ENCODE data around the gene LILRB2.
"Not testable (repeated sequence)": the region's sequence is repeated elsewhere in the genome, so short reads cannot be mapped to it uniquely, and the experiment has no call there.

Gene LILRB2

DNA sequence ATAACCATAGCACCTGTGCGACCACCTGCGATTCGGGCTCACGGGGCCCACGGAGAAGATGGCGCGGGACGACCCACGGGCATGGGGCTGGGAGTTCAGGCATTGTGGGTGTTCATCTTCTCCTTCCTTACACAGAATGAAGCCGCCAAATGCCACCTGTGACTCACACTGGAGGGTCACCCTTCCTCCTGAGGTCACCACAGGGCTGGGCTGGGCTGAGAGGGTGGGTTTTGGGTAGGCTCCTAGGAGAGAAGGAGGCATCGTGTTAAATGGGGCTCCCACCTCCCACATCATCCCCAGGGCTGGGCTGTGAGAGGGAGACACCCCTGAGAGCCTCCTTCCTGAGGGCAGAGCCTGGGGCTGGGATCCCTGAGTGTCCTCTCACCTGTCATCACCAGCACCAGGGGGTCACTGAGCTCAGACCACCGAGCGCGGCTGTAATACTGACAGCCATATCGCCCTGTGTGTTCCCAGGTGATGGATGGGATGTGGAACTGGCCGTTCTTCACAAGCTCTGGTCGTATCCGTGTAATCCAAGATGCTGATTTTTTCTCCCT, 1.4 kb downstream of the LILRB2 start:
- TF ChIP-seq, protein P1, sequence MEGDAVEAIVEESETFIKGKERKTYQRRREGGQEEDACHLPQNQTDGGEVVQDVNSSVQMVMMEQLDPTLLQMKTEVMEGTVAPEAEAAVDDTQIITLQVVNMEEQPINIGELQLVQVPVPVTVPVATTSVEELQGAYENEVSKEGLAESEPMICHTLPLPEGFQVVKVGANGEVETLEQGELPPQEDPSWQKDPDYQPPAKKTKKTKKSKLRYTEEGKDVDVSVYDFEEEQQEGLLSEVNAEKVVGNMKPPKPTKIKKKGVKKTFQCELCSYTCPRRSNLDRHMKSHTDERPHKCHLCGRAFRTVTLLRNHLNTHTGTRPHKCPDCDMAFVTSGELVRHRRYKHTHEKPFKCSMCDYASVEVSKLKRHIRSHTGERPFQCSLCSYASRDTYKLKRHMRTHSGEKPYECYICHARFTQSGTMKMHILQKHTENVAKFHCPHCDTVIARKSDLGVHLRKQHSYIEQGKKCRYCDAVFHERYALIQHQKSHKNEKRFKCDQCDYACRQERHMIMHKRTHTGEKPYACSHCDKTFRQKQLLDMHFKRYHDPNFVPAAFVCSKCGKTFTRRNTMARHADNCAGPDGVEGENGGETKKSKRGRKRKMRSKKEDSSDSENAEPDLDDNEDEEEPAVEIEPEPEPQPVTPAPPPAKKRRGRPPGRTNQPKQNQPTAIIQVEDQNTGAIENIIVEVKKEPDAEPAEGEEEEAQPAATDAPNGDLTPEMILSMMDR (IDR thresholded peaks at IDR 0.05; ENCODE audit: low read depth, low read length) = no peak
- Histone ChIP-seq H3K9me3 (no peaks in the 10 kb centered on the region), H3K4me3 (ENCODE audit: low read depth, low read length) (no peak overlapping the region), H3K4me1 (no peaks in the 10 kb centered on the region), H3K36me3 (no peaks in the 10 kb centered on the region), H3K27me3 (peaks cover 44% of the 10 kb centered on the region)
- DNase-seq = no peak

DNA sequence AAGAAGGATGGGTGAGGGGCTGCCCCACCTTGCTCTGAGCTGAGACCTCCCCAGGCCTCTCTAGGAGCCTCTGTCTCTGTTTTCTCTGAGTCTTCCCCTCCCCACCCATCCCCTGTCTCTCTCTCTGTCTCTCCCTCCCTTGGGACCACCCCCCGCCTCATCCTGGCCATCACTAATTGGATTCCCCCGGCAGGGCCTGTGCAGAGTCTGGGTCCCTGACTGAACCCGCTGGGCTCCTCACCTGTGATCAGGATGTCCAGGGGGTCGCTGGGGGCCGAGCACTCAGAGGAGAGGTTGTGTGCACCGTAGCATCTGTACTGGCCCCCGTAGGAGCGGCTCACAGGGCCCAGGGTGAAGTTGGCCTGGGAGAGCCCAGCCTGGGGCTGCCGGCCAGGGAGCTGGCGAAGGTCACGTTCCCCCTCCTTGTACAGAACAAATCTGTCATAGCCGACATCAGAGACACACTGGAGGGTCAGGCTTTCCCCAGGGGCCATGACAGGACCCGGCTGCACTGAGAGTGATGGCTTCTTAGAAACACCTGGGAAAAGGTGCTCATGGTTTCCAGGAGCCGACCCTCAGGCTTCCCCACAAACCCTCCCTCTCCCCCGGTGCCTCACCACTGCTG, 2.2 kb downstream of the LILRB2 start:
- not testable (repeated sequence) for H3K4me3 ChIP-seq (ENCODE audit: low read depth, low read length); DNase-seq; H3K36me3 ChIP-seq; H3K9me3 ChIP-seq; H3K4me1 ChIP-seq
- peaks cover 46% of the 10 kb centered on the region for H3K27me3 ChIP-seq

DNA sequence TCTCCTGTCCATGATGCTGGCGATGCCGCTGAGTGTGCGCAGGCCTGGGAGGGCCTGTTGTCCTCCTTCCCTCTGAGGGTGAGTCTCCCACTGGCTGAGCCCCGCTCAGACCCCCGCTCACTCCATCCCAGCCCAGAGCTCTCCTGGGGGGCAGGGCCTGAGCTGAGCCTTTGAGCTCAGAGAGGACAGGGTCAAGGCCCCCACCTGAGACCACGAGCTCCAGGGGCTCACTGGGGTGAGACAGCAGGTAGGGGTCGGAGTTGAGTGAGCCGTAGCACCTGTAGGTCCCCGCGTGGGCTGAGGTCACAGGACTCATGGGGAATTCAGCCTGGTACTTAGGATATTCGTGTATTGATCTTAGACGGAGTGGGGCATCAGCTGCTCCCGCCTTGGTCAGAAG, 2.9 kb downstream of the LILRB2 start:
- not testable (repeated sequence) for H3K9me3 ChIP-seq; H3K36me3 ChIP-seq; H3K4me1 ChIP-seq; H3K4me3 ChIP-seq (ENCODE audit: low read depth, low read length); DNase-seq
- peaks cover 46% of the 10 kb centered on the region for H3K27me3 ChIP-seq

DNA sequence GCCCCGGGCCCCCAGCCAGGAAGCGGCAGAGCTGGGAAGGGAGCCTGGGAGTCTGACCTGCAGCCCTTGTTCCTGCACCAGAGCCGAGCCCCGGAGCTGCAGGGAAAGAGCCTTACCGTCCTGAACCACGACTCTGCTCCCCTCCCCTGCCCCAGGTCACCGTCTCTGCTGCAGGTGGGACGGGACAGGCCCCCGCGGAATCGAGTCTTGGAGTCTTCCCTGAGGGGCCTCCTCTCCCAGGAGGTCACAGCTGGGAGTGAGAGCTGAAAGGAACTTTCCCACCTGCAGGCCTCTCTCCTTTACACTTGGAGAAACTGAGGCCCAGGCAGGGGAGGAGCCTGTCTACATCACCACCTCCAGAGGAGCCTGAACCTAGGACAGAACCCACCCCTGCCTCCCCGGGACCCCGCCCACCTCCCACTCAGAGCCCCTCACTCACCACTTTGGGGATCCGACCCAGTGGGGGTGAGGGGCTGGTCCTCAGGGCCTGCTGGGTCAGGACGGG, 3.7 kb downstream of the LILRB2 start:
- H3K4me3 ChIP-seq (ENCODE audit: low read depth, low read length); DNase-seq; H3K4me1 ChIP-seq; H3K9me3 ChIP-seq; H3K36me3 ChIP-seq: not testable (repeated sequence)
- H3K27me3 ChIP-seq = peaks cover 40% of the 10 kb centered on the region

DNA sequence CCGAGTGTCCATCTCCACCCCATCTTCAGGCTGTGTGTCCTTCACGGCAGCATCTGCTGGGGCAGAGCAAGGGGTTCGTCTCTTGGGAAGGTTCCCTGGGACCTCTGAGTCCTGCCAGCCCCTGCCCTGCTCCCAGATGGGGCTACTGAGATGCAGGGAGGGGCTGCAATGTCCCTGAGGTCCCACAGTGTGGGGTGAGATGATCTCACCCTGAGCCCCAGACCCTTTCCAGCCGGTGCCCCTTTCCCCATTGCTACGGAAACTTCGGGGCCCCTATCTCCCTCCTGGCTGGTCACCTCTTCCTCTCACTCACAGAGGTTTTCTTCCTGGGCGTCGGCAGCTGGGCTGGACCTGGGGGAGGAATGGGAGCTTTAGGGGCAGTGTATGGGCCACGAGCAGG, 5.0 kb downstream of the LILRB2 start:
- Histone ChIP-seq H3K4me1 (no peaks in the 10 kb centered on the region), H3K9me3 (no peaks in the 10 kb centered on the region), H3K4me3 (ENCODE audit: low read depth, low read length) (no peak overlapping the region), H3K27me3 (peaks cover 35% of the 10 kb centered on the region), H3K36me3 (no peaks in the 10 kb centered on the region)
- DNase-seq = no peak
- TF ChIP-seq, protein P1 (IDR thresholded peaks at IDR 0.05; ENCODE audit: low read depth, low read length) = no peak

DNA sequence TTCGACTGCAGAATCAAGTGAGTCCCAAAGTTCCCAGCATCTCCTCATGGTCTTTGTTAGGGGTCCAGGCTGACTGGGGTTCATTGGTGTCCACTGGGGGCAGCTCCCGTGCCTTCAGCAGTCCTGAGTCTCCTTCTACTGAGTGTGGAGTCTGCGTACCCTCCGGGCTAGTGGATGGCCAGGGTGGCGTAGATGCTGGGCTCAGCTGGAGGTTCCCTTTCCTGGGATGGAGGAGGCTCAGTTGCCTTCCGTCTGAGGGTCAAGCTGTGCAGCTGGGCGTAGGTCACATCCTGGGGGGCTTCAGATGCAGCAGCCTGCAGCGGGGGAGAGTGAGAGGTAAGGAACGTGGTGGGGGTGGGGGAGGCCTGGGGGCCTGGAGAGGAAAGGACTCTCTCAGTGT, 6.4 kb downstream of the LILRB2 start:
- H3K9me3 ChIP-seq; H3K4me1 ChIP-seq; H3K36me3 ChIP-seq; H3K4me3 ChIP-seq (ENCODE audit: low read depth, low read length); DNase-seq: not testable (repeated sequence)
- peaks cover 36% of the 10 kb centered on the region for H3K27me3 ChIP-seq

DNA sequence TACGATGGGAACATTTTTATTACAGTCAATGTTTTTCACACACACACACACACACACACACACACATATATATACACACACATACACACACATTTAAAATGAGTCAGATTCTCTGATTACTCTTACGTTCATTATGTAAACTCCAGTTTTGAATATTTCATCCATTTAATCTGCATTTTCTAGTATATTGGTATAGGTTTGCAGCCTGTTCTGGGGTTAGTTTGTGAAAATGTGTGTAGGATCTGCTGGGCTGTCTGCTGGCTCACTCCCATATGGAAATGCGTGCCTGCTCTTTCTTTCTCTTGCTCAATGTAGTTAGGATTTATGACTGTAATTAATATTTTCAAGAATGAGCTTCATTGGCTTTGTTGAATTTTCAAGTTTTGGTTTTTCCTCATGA, 7.1 kb downstream of the LILRB2 start:
- TF ChIP-seq, protein P1 (IDR thresholded peaks at IDR 0.05; ENCODE audit: low read depth, low read length) = no peak
- no peaks in the 10 kb centered on the region for H3K36me3 ChIP-seq
- DNase-seq = no peak
- H3K4me1 ChIP-seq = no peaks in the 10 kb centered on the region
- no peaks in the 10 kb centered on the region for H3K9me3 ChIP-seq
- H3K27me3 ChIP-seq = peaks cover 38% of the 10 kb centered on the region
- no peak overlapping the region for H3K4me3 ChIP-seq (ENCODE audit: low read depth, low read length)

DNA sequence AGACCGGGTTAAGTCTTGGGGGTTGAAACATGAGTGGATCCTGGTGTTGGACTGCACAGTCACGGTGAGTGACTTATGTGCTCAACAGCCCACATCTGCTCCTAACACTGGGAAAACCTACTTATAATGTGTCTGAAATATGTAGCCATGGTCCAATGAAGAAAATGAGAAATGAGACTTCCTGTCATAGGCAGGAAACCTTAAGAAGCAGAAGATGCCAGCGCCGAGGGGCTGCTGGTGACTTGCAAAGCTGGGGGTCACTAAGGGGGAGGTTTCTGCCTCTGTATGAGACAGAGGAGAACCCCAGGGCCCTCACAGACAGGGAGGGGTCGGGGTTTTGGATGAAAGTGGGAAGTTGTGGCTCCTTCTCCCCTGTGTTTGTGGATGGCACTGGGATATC, 8.7 kb downstream of the LILRB2 start:
- not testable (repeated sequence) for H3K36me3 ChIP-seq; H3K4me1 ChIP-seq; H3K9me3 ChIP-seq; DNase-seq; H3K4me3 ChIP-seq (ENCODE audit: low read depth, low read length)
- peaks cover 36% of the 10 kb centered on the region for H3K27me3 ChIP-seq

DNA sequence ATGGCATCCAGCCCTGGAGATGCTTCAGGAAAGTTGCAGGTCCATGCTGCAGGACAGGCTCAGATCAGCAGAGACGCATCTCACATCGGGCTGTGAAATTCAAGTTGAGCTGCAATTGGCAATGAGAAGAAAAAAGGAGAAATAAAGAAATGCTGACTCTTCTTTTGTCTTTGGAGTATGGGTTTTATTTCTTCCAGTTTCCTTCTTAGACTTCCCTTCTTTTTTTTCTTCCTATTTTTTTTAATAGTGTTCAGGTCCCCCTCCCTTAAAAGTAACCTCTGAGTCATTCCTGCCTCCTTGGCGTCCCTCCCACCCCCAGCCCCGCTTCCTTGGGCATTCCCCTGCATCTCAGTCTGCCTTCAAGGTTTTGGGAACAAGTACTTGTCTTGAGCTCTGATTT, 9.3 kb downstream of the LILRB2 start:
- peaks cover 35% of the 10 kb centered on the region for H3K27me3 ChIP-seq
- not testable (repeated sequence) for H3K4me1 ChIP-seq; H3K4me3 ChIP-seq (ENCODE audit: low read depth, low read length); H3K9me3 ChIP-seq; DNase-seq; H3K36me3 ChIP-seq

All from BE2C (cell line).